Suprapubic skin (tissue), 4 donors: Measurements from ENCODE around the gene DDX10. TPM values are rescaled to one million over a fixed set of nuclear protein-coding genes. Genes with fewer than 3 reads are reported as not detected.

Experiments
- DNase-seq, 2 donors: peaks; one replicate each; pipeline ENCODE4 v3.0.0-alpha.2; 2019; ENCODE audit warnings: low spot score in 2 of 2
- H3K27ac ChIP-seq: fragments of 200-600 bp; sonication (generic); one replicate; pipeline ENCODE4 v1.5.1; 2019
- H3K27me3 ChIP-seq: fragments of 200-600 bp; sonication (generic); one replicate; pipeline ENCODE4 v1.5.1; 2019
- H3K36me3 ChIP-seq: fragments of 200-600 bp; sonication (generic); one replicate; pipeline ENCODE4 v1.5.1; 2019
- H3K4me1 ChIP-seq: fragments of 200-600 bp; sonication (generic); one replicate; pipeline ENCODE4 v1.5.1; 2019
- H3K4me3 ChIP-seq: fragments of 200-600 bp; sonication (generic); one replicate; pipeline ENCODE4 v1.5.1; 2019; ENCODE audit warnings: mild to moderate bottlenecking
- H3K9me3 ChIP-seq: fragments of 200-600 bp; sonication (generic); one replicate; pipeline ENCODE4 v1.5.1; 2019
- EP300 ChIP-seq: sonication (generic); formaldehyde crosslinking; IDR thresholded peaks from one replicate; pipeline ENCODE4 v1.6.1; 2017; ENCODE audit warnings: antibody characterized with exemption
- POLR2A ChIP-seq, 2 donors: fragments of 450-650 bp; IDR thresholded peaks; one replicate each; pipeline ENCODE4 v1.6.1; 2017; ENCODE audit warnings: antibody characterized with exemption in 2 of 2, mild to moderate bottlenecking in 2 of 2, moderate library complexity in 2 of 2
- POLR2AphosphoS5 ChIP-seq, 3 donors: sonication (generic); formaldehyde crosslinking; IDR thresholded peaks; one replicate each; pipeline ENCODE4 v1.6.1; 2017; ENCODE audit warnings: antibody characterized with exemption in 3 of 3
- WGBS: methylation state at CpG from one replicate; pipeline ENCODE4 v1.1.5; 2018; 5-methylcytosine and 5-hydroxymethylcytosine counted together
- total RNA-seq, 4 donors: library from RNA; depleted of rRNA; stranded (reverse); fragments of >200 nt; gene quantifications; one replicate each; pipeline ENCODE4 v1.1.0, GENCODE V29; 2016
- TF ChIP-seq, protein P1 (sequence below), 2 donors: fragments of 200-600 bp in 1 of 2; fragments of 450-650 bp in 1 of 2; sonication (generic) in 1 of 2; IDR thresholded peaks; one replicate each; pipeline ENCODE4 v1.5.1; 2016 to 2019; ENCODE audit warnings: antibody characterized with exemption in 2 of 2, mild to moderate bottlenecking in 1 of 2, moderate library complexity in 1 of 2

The DDX10 gene
- total RNA-seq, 4 donors from 2014 or later: 21.9 to 30.7 (median 27.2) TPM

DNA sequence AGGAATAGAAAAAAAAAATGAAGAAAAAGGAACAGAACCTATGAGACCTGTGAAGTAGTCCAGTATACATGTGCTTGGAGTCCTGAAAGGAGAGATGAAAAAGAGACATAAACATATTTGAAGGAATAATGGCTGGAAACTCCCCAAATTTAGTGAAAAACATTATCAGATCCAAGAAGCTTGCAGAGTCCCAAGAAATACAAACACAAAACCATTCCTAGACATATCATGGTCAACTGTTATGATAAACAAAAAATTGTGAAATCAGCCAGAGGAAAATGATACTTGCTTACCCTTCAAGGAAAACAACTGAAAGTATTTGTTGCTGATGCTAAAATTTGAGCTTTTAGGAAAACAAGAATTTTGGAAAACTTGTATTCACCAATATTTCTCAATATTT, 250.1 kb downstream of the DDX10 start:
- no peaks in the 10 kb centered on the region for H3K36me3 ChIP-seq
- H3K27ac ChIP-seq: no peak overlapping the region
- DNase-seq: no peak
- H3K27me3 ChIP-seq: no peaks in the 10 kb centered on the region
- no peak overlapping the region for H3K4me3 ChIP-seq
- TF ChIP-seq, protein P1, sequence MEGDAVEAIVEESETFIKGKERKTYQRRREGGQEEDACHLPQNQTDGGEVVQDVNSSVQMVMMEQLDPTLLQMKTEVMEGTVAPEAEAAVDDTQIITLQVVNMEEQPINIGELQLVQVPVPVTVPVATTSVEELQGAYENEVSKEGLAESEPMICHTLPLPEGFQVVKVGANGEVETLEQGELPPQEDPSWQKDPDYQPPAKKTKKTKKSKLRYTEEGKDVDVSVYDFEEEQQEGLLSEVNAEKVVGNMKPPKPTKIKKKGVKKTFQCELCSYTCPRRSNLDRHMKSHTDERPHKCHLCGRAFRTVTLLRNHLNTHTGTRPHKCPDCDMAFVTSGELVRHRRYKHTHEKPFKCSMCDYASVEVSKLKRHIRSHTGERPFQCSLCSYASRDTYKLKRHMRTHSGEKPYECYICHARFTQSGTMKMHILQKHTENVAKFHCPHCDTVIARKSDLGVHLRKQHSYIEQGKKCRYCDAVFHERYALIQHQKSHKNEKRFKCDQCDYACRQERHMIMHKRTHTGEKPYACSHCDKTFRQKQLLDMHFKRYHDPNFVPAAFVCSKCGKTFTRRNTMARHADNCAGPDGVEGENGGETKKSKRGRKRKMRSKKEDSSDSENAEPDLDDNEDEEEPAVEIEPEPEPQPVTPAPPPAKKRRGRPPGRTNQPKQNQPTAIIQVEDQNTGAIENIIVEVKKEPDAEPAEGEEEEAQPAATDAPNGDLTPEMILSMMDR (IDR thresholded peaks at IDR 0.05): no peak
- TF ChIP-seq POLR2A (IDR thresholded peaks at IDR 0.05): no peak
- H3K4me1 ChIP-seq: no peaks in the 10 kb centered on the region
- no peaks in the 10 kb centered on the region for H3K9me3 ChIP-seq

DNA sequence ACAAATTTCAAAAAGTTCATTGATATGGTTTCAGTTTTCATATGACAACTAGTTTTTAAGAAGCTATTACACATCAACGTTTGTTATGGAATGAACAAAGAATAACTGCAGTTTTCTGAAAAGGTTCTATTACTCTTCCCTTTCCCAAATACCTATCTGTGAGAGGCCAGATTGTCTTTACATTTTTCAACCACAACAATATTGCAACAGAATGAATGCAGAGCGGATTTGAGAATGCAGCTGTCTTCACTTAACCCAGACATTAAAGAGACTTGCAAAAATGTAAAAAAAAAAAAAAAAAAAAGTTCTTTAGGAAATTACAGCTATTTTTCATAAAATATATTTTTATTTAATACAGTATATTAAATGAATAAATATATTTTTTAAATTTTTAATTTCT, 250.8 kb downstream of the DDX10 start:
- Histone ChIP-seq H3K4me1 (no peaks in the 10 kb centered on the region), H3K27me3 (no peaks in the 10 kb centered on the region), H3K27ac (no peak overlapping the region), H3K4me3 (no peak overlapping the region), H3K36me3 (no peaks in the 10 kb centered on the region), H3K9me3 (no peaks in the 10 kb centered on the region)
- DNase-seq: no peak
- TF ChIP-seq POLR2A (IDR thresholded peaks at IDR 0.05) (no peak), POLR2AphosphoS5 (IDR thresholded peaks at IDR 0.05) (no peak), EP300 (no peak)
- TF ChIP-seq, protein P1 (IDR thresholded peaks at IDR 0.05): no peak
- WGBS: 75% methylated on average over 2 of the region's 2 CpGs

DNA sequence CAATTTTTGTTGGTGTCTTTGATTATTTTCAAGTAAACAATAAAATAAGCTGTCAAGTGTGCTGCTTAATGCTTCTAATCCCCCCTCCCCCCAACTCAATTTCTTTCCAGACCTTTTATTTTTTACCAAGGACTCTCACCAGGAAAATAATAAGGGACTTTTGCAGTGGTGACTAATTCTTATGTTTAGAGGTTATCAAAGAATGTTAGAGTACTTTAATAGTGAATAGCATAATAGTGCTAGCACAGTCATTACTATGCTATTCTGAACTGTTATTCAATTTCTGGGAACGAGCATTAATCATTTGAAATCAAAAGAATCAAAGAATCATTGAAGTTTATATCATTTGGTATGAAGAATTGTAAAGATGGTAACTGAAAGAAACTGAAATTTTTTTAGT, 251.4 kb downstream of the DDX10 start:
- Histone ChIP-seq H3K4me3 (no peak overlapping the region), H3K27me3 (no peaks in the 10 kb centered on the region), H3K4me1 (no peaks in the 10 kb centered on the region), H3K9me3 (no peaks in the 10 kb centered on the region), H3K27ac (no peak overlapping the region), H3K36me3 (no peaks in the 10 kb centered on the region)
- DNase-seq: no peak
- 70% methylated on average over 1 of the region's 1 CpG for WGBS
- TF ChIP-seq POLR2AphosphoS5 (IDR thresholded peaks at IDR 0.05) (no peak), EP300 (no peak), POLR2A (IDR thresholded peaks at IDR 0.05) (no peak)
- TF ChIP-seq, protein P1 (IDR thresholded peaks at IDR 0.05): no peak

DNA sequence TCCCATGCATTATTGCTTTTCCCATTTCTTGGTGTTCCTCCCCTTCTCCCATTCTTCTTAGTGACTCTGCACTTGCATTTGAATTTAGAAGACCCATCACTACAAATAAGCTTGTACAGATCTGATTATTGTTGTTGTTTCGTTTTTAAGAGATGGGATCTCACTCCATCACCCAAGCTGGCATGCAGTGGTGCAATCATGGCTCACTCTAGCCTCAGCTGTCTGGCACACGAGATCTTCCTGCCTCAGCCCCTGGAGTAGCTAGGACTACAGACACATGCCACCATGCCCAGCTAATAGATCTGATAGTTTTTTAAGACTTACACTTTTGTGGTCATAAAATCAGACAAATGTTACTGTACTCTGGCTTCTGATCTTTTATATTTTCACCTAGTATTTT, 252.1 kb downstream of the DDX10 start:
- Histone ChIP-seq H3K27ac (no peak overlapping the region), H3K36me3 (no peaks in the 10 kb centered on the region), H3K4me3 (no peak overlapping the region), H3K4me1 (no peaks in the 10 kb centered on the region), H3K9me3 (no peaks in the 10 kb centered on the region), H3K27me3 (no peaks in the 10 kb centered on the region)
- DNase-seq: no peak
- TF ChIP-seq POLR2A (IDR thresholded peaks at IDR 0.05): no peak
- no peak for TF ChIP-seq EP300
- no peak for TF ChIP-seq POLR2AphosphoS5 (IDR thresholded peaks at IDR 0.05)
- TF ChIP-seq, protein P1 (IDR thresholded peaks at IDR 0.05): no peak
- 79% methylated on average over 2 of the region's 2 CpGs for WGBS

DNA sequence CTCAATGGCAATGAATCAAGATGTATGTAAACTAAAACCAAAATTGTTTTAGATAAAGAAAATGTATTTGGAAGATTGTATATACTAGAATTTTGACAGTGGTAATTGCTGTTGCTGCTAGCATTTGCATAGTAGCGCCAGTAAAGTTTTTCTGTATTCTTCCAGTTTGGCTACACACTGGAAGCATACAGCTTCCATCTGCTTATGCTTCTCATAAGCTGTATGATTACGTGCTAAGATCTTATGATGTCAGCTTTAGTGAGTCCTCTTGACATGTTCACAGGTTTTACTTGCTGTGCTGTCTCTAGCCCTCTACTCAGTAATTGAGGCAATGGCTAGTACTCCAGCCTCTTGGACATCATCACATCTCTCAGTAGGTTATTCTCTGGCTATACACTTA, 256.3 kb downstream of the DDX10 start:
- Histone ChIP-seq H3K27me3 (no peaks in the 10 kb centered on the region), H3K4me1 (no peaks in the 10 kb centered on the region), H3K36me3 (no peaks in the 10 kb centered on the region), H3K27ac (no peak overlapping the region), H3K4me3 (no peak overlapping the region), H3K9me3 (no peaks in the 10 kb centered on the region)
- 97% methylated on average over 2 of the region's 2 CpGs for WGBS
- TF ChIP-seq POLR2AphosphoS5 (IDR thresholded peaks at IDR 0.05) (no peak), EP300 (no peak), POLR2A (IDR thresholded peaks at IDR 0.05) (no peak)
- TF ChIP-seq, protein P1 (IDR thresholded peaks at IDR 0.05): no peak
- DNase-seq: no peak
